Endothelial cell of umbilical vein (primary cell): ENCODE results near the gene HGF. TPM values are rescaled to one million over a fixed set of nuclear protein-coding genes. Genes with fewer than 3 reads are reported as not detected.

ENCODE experiments used
- BruUV-seq: library from RNA; stranded (reverse); fragments of 400-500 nt; replicated peaks from 2 replicates; lab custom pipeline; 2021; lab: Mats Ljungman, UMichigan
- CTCF ChIA-PET: fragments of 300-600, 350-600 bp; sonication (Branson Sonifier 250); formaldehyde crosslinking; loops from one replicate; lab custom pipeline; 2021; ENCODE audit warnings: antibody characterized with exemption, inconsistent platforms; lab: Charles Lee
- POLR2A ChIA-PET: fragments of 300-600, 350-600 bp; sonication (Branson Sonifier 250); formaldehyde crosslinking; loops from one replicate; lab custom pipeline; 2021; ENCODE audit warnings: antibody characterized with exemption, inconsistent platforms; lab: Charles Lee
- DNase-seq: peaks from one replicate; pipeline ENCODE4 v3.0.0-alpha.2; 2011; ENCODE audit warnings: low read depth, low spot score
- FAIRE-seq: peaks from 2 replicates; lab custom pipeline; 2011; peaks lifted over from hg19 to GRCh38; lab: Jason Lieb, UNC
- H2AFZ ChIP-seq: 2 replicates; pipeline ENCODE4 v1.6.0; 2012; ENCODE audit warnings: low read depth, low read length, control low read depth, inconsistent platforms
- H3K27ac ChIP-seq: 2 replicates; pipeline ENCODE4 v1.5.1; 2011; ENCODE audit warnings: low read depth, mild to moderate bottlenecking, control low read depth, low read length, moderate library complexity; ENCODE audit not compliant: insufficient read depth
- H3K27me3 ChIP-seq, 2 experiments: 2 replicates each; pipeline versions ENCODE4 v1.6.0 to v1.6.1; 2011; ENCODE audit warnings: low read length in 2 of 2, mixed read lengths in 1 of 2; ENCODE audit not compliant: control insufficient read depth in 2 of 2, insufficient read depth in 2 of 2
- H3K36me3 ChIP-seq, 2 experiments: 2 replicates in 1 of 2; 3 replicates in 1 of 2; pipeline ENCODE4 v1.5.1; 2011; ENCODE audit warnings: low read length in 2 of 2, mild to moderate bottlenecking in 1 of 2, moderate library complexity in 1 of 2; ENCODE audit not compliant: control insufficient read depth in 2 of 2, insufficient read depth in 2 of 2; ENCODE audit errors: extremely low read depth in 1 of 2
- H3K4me1 ChIP-seq: 3 replicates; pipeline ENCODE4 v1.5.1; 2011; ENCODE audit warnings: mild to moderate bottlenecking, low read length; ENCODE audit not compliant: control insufficient read depth, insufficient read depth; ENCODE audit errors: extremely low read depth
- H3K4me2 ChIP-seq: 2 replicates; pipeline ENCODE4 v1.6.1; 2011; ENCODE audit warnings: low read length, control low read depth, mixed read lengths; ENCODE audit not compliant: insufficient read depth
- H3K4me3 ChIP-seq, 3 experiments: fragments of 200-600 bp in 1 of 3; sonication (generic), shearing (Covaris generic) in 1 of 3; replicated peaks in 1 of 3; 2 replicates each; pipeline ENCODE4 v1.5.1; 2011 to 2016; ENCODE audit warnings: control low read depth in 3 of 3, low read length in 3 of 3, mild to moderate bottlenecking in 2 of 3, inconsistent platforms in 1 of 3, low read depth in 1 of 3, moderate library complexity in 1 of 3; ENCODE audit not compliant: insufficient read depth in 1 of 3
- H3K79me2 ChIP-seq: 2 replicates; pipeline ENCODE4 v1.6.0; 2012; ENCODE audit warnings: low read length, inconsistent platforms; ENCODE audit not compliant: control insufficient read depth, insufficient read depth
- H3K9ac ChIP-seq: replicated peaks from 2 replicates; pipeline ENCODE3; 2011; ENCODE audit warnings: low read length, control low read depth; ENCODE audit not compliant: insufficient read depth; ENCODE audit errors: extremely low read depth
- H3K9me1 ChIP-seq: replicated peaks from 3 replicates; pipeline ENCODE4 v1.6.0; 2011; ENCODE audit warnings: mild to moderate bottlenecking, low read length; ENCODE audit not compliant: control insufficient read depth, insufficient read depth; ENCODE audit errors: extremely low read depth
- H3K9me3 ChIP-seq: replicated peaks from 2 replicates; pipeline ENCODE4 v1.5.1; 2012; ENCODE audit warnings: low read length, inconsistent platforms; ENCODE audit not compliant: control insufficient read depth, insufficient read depth
- H4K20me1 ChIP-seq: replicated peaks from 2 replicates; pipeline ENCODE3; 2011; ENCODE audit warnings: mild to moderate bottlenecking, low read length; ENCODE audit not compliant: control insufficient read depth, insufficient read depth; ENCODE audit errors: extremely low read depth
- EZH2 ChIP-seq: IDR thresholded peaks from 2 replicates; pipeline ENCODE4 v1.6.1; 2012; ENCODE audit warnings: borderline replicate concordance, low read depth, mild to moderate bottlenecking, moderate library complexity, low read length, inconsistent platforms; ENCODE audit not compliant: severe bottlenecking
- FOS ChIP-seq: IDR thresholded peaks from 2 replicates; pipeline ENCODE4 v1.6.1; 2011; ENCODE audit warnings: mild to moderate bottlenecking, low read length, moderate library complexity, borderline replicate concordance; ENCODE audit not compliant: insufficient read depth
- GATA2 ChIP-seq: IDR thresholded peaks from 2 replicates; pipeline ENCODE4 v1.7.0; 2011; ENCODE audit warnings: low read depth, mild to moderate bottlenecking, moderate library complexity, mixed read lengths, low read length; ENCODE audit not compliant: insufficient read length, insufficient read depth
- JUN ChIP-seq: IDR thresholded peaks from 2 replicates; pipeline ENCODE4 v1.6.1; 2011; ENCODE audit warnings: borderline replicate concordance, low read depth; ENCODE audit not compliant: insufficient read length, insufficient read depth
- MYC ChIP-seq: IDR thresholded peaks from one replicate; pipeline ENCODE4 v1.6.1; 2011; ENCODE audit warnings: mild to moderate bottlenecking, low read depth, low read length
- POLR2A ChIP-seq: IDR thresholded peaks from 2 replicates; pipeline ENCODE4 v1.6.1; 2012; ENCODE audit warnings: low read depth, mild to moderate bottlenecking, control low read depth, low read length
- POLR2AphosphoS5 ChIP-seq: IDR thresholded peaks from 2 replicates; pipeline ENCODE4 v1.6.1; 2012; ENCODE audit warnings: low read depth, mild to moderate bottlenecking, control low read depth, low read length, moderate library complexity; ENCODE audit not compliant: insufficient read depth
- dilution Hi-C: fragments of 300-500 bp; cut with MboI; formaldehyde crosslinking; loops from one replicate; pipeline ENCODE4 v1.15.0; 2019; ENCODE audit warnings: low sequenced_read_pairs; ENCODE audit not compliant: extremely low pct_ligation_motif_present
- intact Hi-C: fragments of 100-400 bp; cut with micrococcal nuclease; formaldehyde crosslinking; loops from one replicate; pipeline ENCODE4 v1.10.0; 2022
- polyA plus RNA-seq, 4 experiments: library from polyadenylated mRNA; depleted of rRNA in 3 of 4; stranded (reverse) in 3 of 4; unstranded in 1 of 4; fragments of >200 nt; gene quantifications; 2 replicates each; pipeline versions ENCODE4 v1.2.1 to v1.2.3, GENCODE V29; 2011 to 2012; ENCODE audit warnings: missing spikeins in 1 of 4
- total RNA-seq: library from RNA; stranded (reverse); gene quantifications from 2 replicates; pipeline ENCODE4 v1.2.3, GENCODE V29; 2021
- TF ChIP-seq, protein P1 (sequence below): IDR thresholded peaks from 2 replicates; pipeline ENCODE4 v1.6.1; 2011; ENCODE audit not compliant: insufficient read depth, insufficient read length
- TF ChIP-seq, protein P2 (sequence below), 2 donors: IDR thresholded peaks; 1 replicate in 1 of 2; 2 replicates in 1 of 2; pipeline ENCODE4 v1.5.1; 2011; ENCODE audit warnings: low read length in 2 of 2, mild to moderate bottlenecking in 2 of 2, moderate library complexity in 2 of 2, control low read depth in 1 of 2, inconsistent platforms in 1 of 2, low read depth in 1 of 2; ENCODE audit not compliant: insufficient read depth in 1 of 2; ENCODE audit errors: extremely low read depth in 1 of 2

Gene HGF
- total and polyA plus RNA-seq, 2 donors (not counting 3 experiments of a cell fraction or from before 2014, with no cell fraction given), result 0.15 to 0.18 TPM

DNA sequence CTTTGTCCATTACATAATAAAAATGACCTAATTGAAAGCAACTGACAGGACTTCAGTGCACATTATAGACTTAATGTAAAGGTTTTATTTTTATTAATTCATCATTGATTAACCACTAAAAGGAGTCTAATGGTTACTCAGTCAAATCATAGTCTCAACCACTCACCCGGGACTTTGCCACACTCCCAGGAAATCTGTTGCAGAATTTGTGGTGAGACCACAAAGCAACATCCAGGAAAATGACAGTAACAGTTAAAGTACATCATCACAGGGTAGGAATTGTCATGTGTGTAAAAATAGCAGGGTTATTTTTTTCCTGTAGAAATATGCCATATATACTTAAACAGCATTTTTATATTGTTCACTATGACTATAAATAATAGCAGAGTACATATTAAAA, 6.3 kb upstream of the HGF start:
- no peaks in the 10 kb centered on the region for H3K27me3 ChIP-seq
- no peak for DNase-seq
- no peak overlapping the region for H3K9ac ChIP-seq
- H4K20me1 ChIP-seq, result no peaks in the 10 kb centered on the region
- no TSS peak for BruUV-seq
- no peaks in the 10 kb centered on the region for H3K36me3 ChIP-seq
- FAIRE-seq, result no peak
- dilution Hi-C loops (no loop called here), intact Hi-C loops (loop anchor here (5.0 kb wide), 1 partner anchor 274 kb away; no protein-coding TSS in a partner anchor)
- no peak overlapping the region for H2AFZ ChIP-seq
- H3K27ac ChIP-seq, result no peak overlapping the region
- ChIA-PET CTCF (interaction anchor here (1.2 to 2.2 kb wide), 2 partner anchors 17 to 277 kb away, joined by 3 to 5 read pairs; no protein-coding TSS in a partner anchor), POLR2A (no interaction called here)
- no peak overlapping the region for H3K4me3 ChIP-seq
- H3K9me3 ChIP-seq, result no peaks in the 10 kb centered on the region
- H3K4me1 ChIP-seq, result no peaks in the 10 kb centered on the region
- H3K79me2 ChIP-seq, result no peaks in the 10 kb centered on the region
- TF ChIP-seq POLR2A (no peak), MYC (no peak), JUN (no peak), POLR2AphosphoS5 (no peak), FOS (no peak), GATA2 (no peak), EZH2 (no peak)
- TF ChIP-seq, protein P1, sequence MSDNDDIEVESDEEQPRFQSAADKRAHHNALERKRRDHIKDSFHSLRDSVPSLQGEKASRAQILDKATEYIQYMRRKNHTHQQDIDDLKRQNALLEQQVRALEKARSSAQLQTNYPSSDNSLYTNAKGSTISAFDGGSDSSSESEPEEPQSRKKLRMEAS, result no peak
- TF ChIP-seq, protein P2, sequence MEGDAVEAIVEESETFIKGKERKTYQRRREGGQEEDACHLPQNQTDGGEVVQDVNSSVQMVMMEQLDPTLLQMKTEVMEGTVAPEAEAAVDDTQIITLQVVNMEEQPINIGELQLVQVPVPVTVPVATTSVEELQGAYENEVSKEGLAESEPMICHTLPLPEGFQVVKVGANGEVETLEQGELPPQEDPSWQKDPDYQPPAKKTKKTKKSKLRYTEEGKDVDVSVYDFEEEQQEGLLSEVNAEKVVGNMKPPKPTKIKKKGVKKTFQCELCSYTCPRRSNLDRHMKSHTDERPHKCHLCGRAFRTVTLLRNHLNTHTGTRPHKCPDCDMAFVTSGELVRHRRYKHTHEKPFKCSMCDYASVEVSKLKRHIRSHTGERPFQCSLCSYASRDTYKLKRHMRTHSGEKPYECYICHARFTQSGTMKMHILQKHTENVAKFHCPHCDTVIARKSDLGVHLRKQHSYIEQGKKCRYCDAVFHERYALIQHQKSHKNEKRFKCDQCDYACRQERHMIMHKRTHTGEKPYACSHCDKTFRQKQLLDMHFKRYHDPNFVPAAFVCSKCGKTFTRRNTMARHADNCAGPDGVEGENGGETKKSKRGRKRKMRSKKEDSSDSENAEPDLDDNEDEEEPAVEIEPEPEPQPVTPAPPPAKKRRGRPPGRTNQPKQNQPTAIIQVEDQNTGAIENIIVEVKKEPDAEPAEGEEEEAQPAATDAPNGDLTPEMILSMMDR (IDR thresholded peaks at IDR 0.05; ENCODE audit: extremely low read depth in 1 of 2, insufficient read depth in 1 of 2, low read depth in 1 of 2, low read length in 2 of 2), result no peak
- no peaks in the 10 kb centered on the region for H3K9me1 ChIP-seq
- no peak overlapping the region for H3K4me2 ChIP-seq
